K562 (cell line): ENCODE data around the gene ALG14. TPM values are rescaled to one million over a fixed set of nuclear protein-coding genes. Genes with fewer than 3 reads are reported as not detected.

Experiments used
- ATAC-seq: fragments of 200-7000 bp; cut with Tn5 transposase; 3 replicates; pipeline ENCODE4 v1.9.1; 2020; ENCODE audit warnings: moderate library complexity
- BruUV-seq: library from RNA; stranded (reverse); fragments of 400-500 nt; replicated peaks from 2 replicates; lab custom pipeline; 2021; lab: Mats Ljungman, UMichigan
- CTCF ChIA-PET: fragments of 300-600 bp; formaldehyde crosslinking; extraction: SDS; loops from one replicate; lab custom pipeline; 2021; ENCODE audit warnings: low intra/inter-chr PET ratio; lab: Yijun Ruan, JAX
- POLR2A ChIA-PET: fragments of 300-600, 350-650 bp; sonication (Branson Sonifier 250); formaldehyde crosslinking; extraction: SDS; loops from one replicate; lab custom pipeline; 2021; ENCODE audit warnings: antibody characterized with exemption, inconsistent platforms; lab: Yijun Ruan, JAX
- DNase-seq, 4 experiments: peaks; one replicate each; pipeline versions ENCODE4 v3.0.0 to v3.0.0-alpha.2; 2011 to 2018; ENCODE audit warnings: low spot score in 3 of 4, mixed read lengths in 3 of 4; ENCODE audit errors: extremely low read depth in 1 of 4
- FAIRE-seq: peaks from 2 replicates; lab custom pipeline; 2011; peaks lifted over from hg19 to GRCh38; lab: Jason Lieb, UNC
- H2AFZ ChIP-seq: 2 replicates; pipeline ENCODE4 v1.6.0; 2011; ENCODE audit warnings: low read depth, low read length, control low read depth, inconsistent platforms
- H3K27ac ChIP-seq: fragments of 200-600 bp; 3 replicates; pipeline ENCODE4 v1.8.0; 2011; ENCODE audit warnings: low read depth, mild to moderate bottlenecking, control low read depth, inconsistent platforms, low read length, moderate library complexity, mixed read lengths; ENCODE audit errors: extremely low read depth
- H3K27me3 ChIP-seq, 2 experiments: fragments of 300-600 bp in 1 of 2; 2 replicates in 1 of 2; 3 replicates in 1 of 2; pipeline versions ENCODE4 v1.6.0 to v1.8.0; 2011; ENCODE audit warnings: inconsistent platforms in 2 of 2, low read length in 2 of 2, mild to moderate bottlenecking in 1 of 2, mixed read lengths in 1 of 2, moderate library complexity in 1 of 2; ENCODE audit not compliant: control insufficient read depth in 2 of 2, insufficient read depth in 2 of 2
- H3K36me3 ChIP-seq: fragments of 300-600 bp; 3 replicates; pipeline ENCODE4 v1.8.0; 2011; ENCODE audit warnings: mild to moderate bottlenecking, low read length, inconsistent platforms; ENCODE audit not compliant: control insufficient read depth, insufficient read depth
- H3K4me1 ChIP-seq, 2 experiments: fragments of 200-600 bp in 1 of 2; replicated peaks in 1 of 2; 2 replicates in 1 of 2; 3 replicates in 1 of 2; pipeline versions ENCODE4 v1.5.1 to v1.8.0; 2011; ENCODE audit warnings: inconsistent platforms in 2 of 2, low read length in 2 of 2, mild to moderate bottlenecking in 1 of 2, mixed read lengths in 1 of 2, moderate library complexity in 1 of 2; ENCODE audit not compliant: control insufficient read depth in 2 of 2, insufficient read depth in 2 of 2
- H3K4me2 ChIP-seq: 2 replicates; pipeline ENCODE4 v1.6.1; 2011; ENCODE audit warnings: low read length, control low read depth, inconsistent platforms, mixed read lengths; ENCODE audit not compliant: insufficient read depth
- H3K4me3 ChIP-seq: fragments of 200-600 bp; sonication (generic), shearing (Covaris generic); 2 replicates; pipeline ENCODE4 v1.5.1; 2016; ENCODE audit warnings: control low read depth, inconsistent platforms
- H3K79me2 ChIP-seq: fragments of 200-600 bp; 3 replicates; pipeline ENCODE4 v1.8.0; 2011; ENCODE audit warnings: low read length, inconsistent platforms; ENCODE audit not compliant: control insufficient read depth, insufficient read depth
- H3K9ac ChIP-seq, 2 experiments: 2 replicates each; pipeline versions ENCODE4 v1.6.0 to v1.6.1; 2011; ENCODE audit warnings: low read depth in 2 of 2, low read length in 2 of 2, control low read depth in 1 of 2, inconsistent platforms in 1 of 2, mild to moderate bottlenecking in 1 of 2, mixed read lengths in 1 of 2; ENCODE audit not compliant: insufficient read depth in 1 of 2
- H3K9me1 ChIP-seq: one replicate; pipeline ENCODE4 v1.6.0; 2011; ENCODE audit warnings: inconsistent platforms, mild to moderate bottlenecking, low read length, moderate library complexity; ENCODE audit not compliant: control insufficient read depth, insufficient read depth
- H3K9me3 ChIP-seq: replicated peaks from 2 replicates; pipeline ENCODE4 v1.5.1; 2011; ENCODE audit warnings: low read depth, low read length, inconsistent platforms; ENCODE audit not compliant: control insufficient read depth, insufficient read depth
- H4K20me1 ChIP-seq: replicated peaks from 2 replicates; pipeline ENCODE4 v1.6.1; 2011; ENCODE audit warnings: low read length, inconsistent platforms, mixed read lengths; ENCODE audit not compliant: control insufficient read depth, insufficient read depth
- AFF4 ChIP-seq: sonication (generic); formaldehyde crosslinking; IDR thresholded peaks from 2 replicates; pipeline ENCODE4 v1.8.0; 2023; ENCODE audit warnings: mild to moderate bottlenecking, missing genetic modification reagents
- CCAR2 ChIP-seq: fragments of 200-400 bp; formaldehyde crosslinking; IDR thresholded peaks from 2 replicates; pipeline ENCODE4 v1.6.1; 2017; ENCODE audit warnings: mild to moderate bottlenecking, low read depth, low read length
- DNMT1 ChIP-seq: fragments of 450-650 bp; IDR thresholded peaks from 2 replicates; pipeline ENCODE4 v1.6.1; 2016; ENCODE audit warnings: antibody characterized with exemption, mild to moderate bottlenecking
- ERF ChIP-seq: fragments of 450-650 bp; formaldehyde crosslinking; IDR thresholded peaks from 2 replicates; pipeline ENCODE4 v1.4.0; 2020; ENCODE audit warnings: mild to moderate bottlenecking, mixed read lengths
- FOXA1 ChIP-seq: fragments of 450-650 bp; IDR thresholded peaks from 2 replicates; pipeline ENCODE4 v1.6.1; 2016; ENCODE audit warnings: mild to moderate bottlenecking, borderline replicate concordance
- POLR2H ChIP-seq: IDR thresholded peaks from 2 replicates; pipeline ENCODE4 v1.6.1; 2016; ENCODE audit warnings: missing genetic modification characterization, low read depth, mild to moderate bottlenecking, control low read depth, missing compliant biosample characterization, moderate library complexity
- POLR3G ChIP-seq: IDR thresholded peaks from 2 replicates; pipeline ENCODE4 v1.6.1; 2011; ENCODE audit not compliant: insufficient read length, insufficient replicate concordance; ENCODE audit errors: extremely low read depth
- RBM34 ChIP-seq: fragments of 200-400 bp; formaldehyde crosslinking; IDR thresholded peaks from 2 replicates; pipeline ENCODE4 v1.6.1; 2018; ENCODE audit warnings: low read length, borderline replicate concordance; ENCODE audit not compliant: insufficient read depth
- STAT6 ChIP-seq: sonication (generic); formaldehyde crosslinking; IDR thresholded peaks from 2 replicates; pipeline ENCODE4 v1.8.1; 2023; ENCODE audit warnings: mild to moderate bottlenecking, missing genetic modification reagents
- TRIM28 ChIP-seq: fragments of 450-650 bp; IDR thresholded peaks from 2 replicates; pipeline ENCODE4 v1.6.1; 2017
- WGBS: fragments of 100-300 bp; shearing (Covaris generic); methylation state at CpG from one replicate; pipeline ENCODE4 v1.1.6; 2016; ENCODE audit warnings: low coverage, mixed read lengths; ENCODE audit not compliant: insufficient coverage; ENCODE audit errors: missing lambda C conversion rate; 5-methylcytosine and 5-hydroxymethylcytosine counted together
- in situ Hi-C: fragments of 300-500 bp; cut with MboI; formaldehyde crosslinking; loops from 4 replicates; pipeline ENCODE4 v1.15.0; 2018; ENCODE audit warnings: inconsistent platforms, mixed read lengths
- intact Hi-C: fragments of 100-400 bp; cut with micrococcal nuclease; formaldehyde crosslinking; loops from 2 replicates; pipeline ENCODE4 v1.14.2; 2022
- polyA plus RNA-seq, 8 experiments: library from polyadenylated mRNA; depleted of rRNA in 4 of 8; stranded (reverse) in 5 of 8; unstranded in 3 of 8; fragments of >200 nt; fragmentation: Nextera tagmentation in 2 of 8; fragmentation: Illumina TruSeq in 1 of 8; extraction: Ambion mirVana in 2 of 8; extraction: Trizol in 1 of 8; gene quantifications; 2 replicates each; pipeline versions ENCODE4 v1.2.1 to v1.2.3, GENCODE V29; 2011 to 2014; ENCODE audit warnings: inconsistent platforms in 1 of 8, missing spikeins in 1 of 8
- total RNA-seq, 7 experiments: library from RNA; depleted of rRNA in 6 of 7; stranded (reverse); fragments of >200 nt in 6 of 7; fragmentation: Illumina TruSeq in 2 of 7; extraction: Trizol in 2 of 7; gene quantifications; 2 replicates each; pipeline versions ENCODE4 v1.2.1 to v1.2.3, GENCODE V29; 2011 to 2021; ENCODE audit warnings: low replicate concordance in 1 of 7

ALG14 gene
- total and polyA plus RNA-seq, 9 of the 15 experiments (the other 6 are each of a cell fraction or from before 2014, with no cell fraction given), result 2.8 to 16.2 (median 4.9) TPM

GRCh38 chr1:95027046-95027445, 45.7 kb downstream of the ALG14 start:
- ChIA-PET CTCF (no interaction called here), POLR2A (no interaction called here)
- no peak for DNase-seq
- ATAC-seq, result no peak
- TF ChIP-seq DNMT1, result no peak
- H3K36me3 ChIP-seq, result no peaks in the 10 kb centered on the region
- H3K4me2 ChIP-seq, result no peak overlapping the region
- no peak overlapping the region for H2AFZ ChIP-seq
- in situ Hi-C loops, result no loop called here
- no peaks in the 10 kb centered on the region for H3K27me3 ChIP-seq
- no peak for FAIRE-seq
- H3K4me3 ChIP-seq, result no peak overlapping the region
- H4K20me1 ChIP-seq, result no peaks in the 10 kb centered on the region
- H3K9ac ChIP-seq, result no peak overlapping the region
- no peak overlapping the region for H3K27ac ChIP-seq
- 50% methylated on average over 4 of the region's 4 CpGs for WGBS
- H3K9me3 ChIP-seq, result no peaks in the 10 kb centered on the region
- H3K9me1 ChIP-seq, result no peaks in the 10 kb centered on the region
- no peaks in the 10 kb centered on the region for H3K4me1 ChIP-seq
- intact Hi-C loops, result no loop called here
- BruUV-seq, result no TSS peak
- H3K79me2 ChIP-seq, result no peaks in the 10 kb centered on the region

- Histone ChIP-seq H3K9me1 (no peaks in the 10 kb centered on the region), H3K79me2 (no peaks in the 10 kb centered on the region), H4K20me1 (no peaks in the 10 kb centered on the region), H3K4me1 (no peaks in the 10 kb centered on the region), H3K27me3 (no peaks in the 10 kb centered on the region), H3K4me2 (no peak overlapping the region), H2AFZ (no peak overlapping the region), H3K36me3 (no peaks in the 10 kb centered on the region), H3K9me3 (no peaks in the 10 kb centered on the region), H3K4me3 (no peak overlapping the region), H3K27ac (no peak overlapping the region), H3K9ac (no peak overlapping the region)
- FAIRE-seq (no peak), DNase-seq (no peak), ATAC-seq (no peak)
- in situ Hi-C loops, result no loop called here
- ChIA-PET CTCF (no interaction called here), POLR2A (no interaction called here)
- BruUV-seq, result no TSS peak
- intact Hi-C loops, result no loop called here
- 51% methylated on average over 3 of the region's 3 CpGs for WGBS
- TF ChIP-seq CCAR2 (no peak), FOXA1 (no peak), TRIM28 (no peak), POLR3G (no peak), RBM34 (no peak), ERF (CRISPR knock-in tag) (no peak), POLR2H (no peak), AFF4 (no peak), STAT6 (no peak)
These were observed 49.2 kb downstream of the ALG14 start for GRCh38 chr1:95023399-95024043.
